ENCODE measurements around the gene MTHFD1L. TPM values are rescaled to one million over a fixed set of nuclear protein-coding genes. Genes with fewer than 3 reads are reported as not detected.
"Not testable (repeated sequence)": the region's sequence is repeated elsewhere in the genome, so short reads cannot be mapped to it uniquely, and the experiment has no call there.

MTHFD1L gene
- total RNA-seq, 1 donor from 2014 or later = 10.4 TPM

- no peaks in the 10 kb centered on the region for H3K27me3 ChIP-seq
- no peak for TF ChIP-seq CTCF (IDR thresholded peaks at IDR 0.05)
- no peaks in the 10 kb centered on the region for H3K9me3 ChIP-seq
- H3K4me1 ChIP-seq = no peaks in the 10 kb centered on the region
- intact Hi-C loops (cut with DNase I) = no loop called here
- H3K27ac ChIP-seq = no peak overlapping the region
- H3K36me3 ChIP-seq = no peaks in the 10 kb centered on the region
- DNase-seq (ENCODE audit: low spot score in 2 of 2) = no peak
- H3K4me3 ChIP-seq = no peak overlapping the region
Observed at GRCh38 chr6:151113641-151114040, 248.1 kb downstream of the MTHFD1L start.

- intact Hi-C loops (cut with DNase I) = no loop called here
- Histone ChIP-seq H3K27ac (no peak overlapping the region), H3K27me3 (no peaks in the 10 kb centered on the region), H3K36me3 (no peaks in the 10 kb centered on the region), H3K4me1 (no peaks in the 10 kb centered on the region), H3K9me3 (no peaks in the 10 kb centered on the region), H3K4me3 (no peak overlapping the region)
- no peak for TF ChIP-seq CTCF (IDR thresholded peaks at IDR 0.05)
- no peak for DNase-seq (ENCODE audit: low spot score in 2 of 2)
Observed at GRCh38 chr6:151118461-151119123, 253.1 kb downstream of the MTHFD1L start.

- H3K36me3 ChIP-seq = no peaks in the 10 kb centered on the region
- no peak for DNase-seq (ENCODE audit: low spot score in 2 of 2)
- no peaks in the 10 kb centered on the region for H3K27me3 ChIP-seq
- intact Hi-C loops (cut with DNase I) = no loop called here
- no peak overlapping the region for H3K27ac ChIP-seq
- no peaks in the 10 kb centered on the region for H3K4me1 ChIP-seq
- no peaks in the 10 kb centered on the region for H3K9me3 ChIP-seq
- no peak for TF ChIP-seq CTCF (IDR thresholded peaks at IDR 0.05)
- H3K4me3 ChIP-seq = no peak overlapping the region
Observed at GRCh38 chr6:151119823-151120524, 254.5 kb downstream of the MTHFD1L start.

GRCh38 chr6:151121900-151122299 lies 256.4 kb downstream of the MTHFD1L start:
- H3K4me1 ChIP-seq = no peaks in the 10 kb centered on the region
- H3K27ac ChIP-seq = no peak overlapping the region
- intact Hi-C loops (cut with DNase I) = no loop called here
- no peaks in the 10 kb centered on the region for H3K36me3 ChIP-seq
- DNase-seq (ENCODE audit: low spot score in 2 of 2) = no peak
- no peaks in the 10 kb centered on the region for H3K9me3 ChIP-seq
- H3K27me3 ChIP-seq = no peaks in the 10 kb centered on the region
- TF ChIP-seq CTCF (IDR thresholded peaks at IDR 0.05) = no peak
- no peak overlapping the region for H3K4me3 ChIP-seq

GRCh38 chr6:151123641-151124040 lies 258.1 kb downstream of the MTHFD1L start:
- not testable (repeated sequence) for H3K4me1 ChIP-seq, H3K27ac ChIP-seq

GRCh38 chr6:151125242-151125641 lies 259.7 kb downstream of the MTHFD1L start:
- H3K27ac ChIP-seq; H3K27me3 ChIP-seq; H3K4me1 ChIP-seq; intact Hi-C loops (cut with DNase I); H3K9me3 ChIP-seq; H3K4me3 ChIP-seq; DNase-seq (ENCODE audit: low spot score in 2 of 2); H3K36me3 ChIP-seq: not testable (repeated sequence)

More at GRCh38 chr6:151123641-151124040, 258.1 kb downstream of the MTHFD1L start:
- H3K27me3 ChIP-seq; H3K4me3 ChIP-seq; DNase-seq (ENCODE audit: low spot score in 2 of 2); H3K36me3 ChIP-seq; H3K9me3 ChIP-seq; intact Hi-C loops (cut with DNase I): not testable (repeated sequence)

- intact Hi-C loops (cut with DNase I); DNase-seq (ENCODE audit: low spot score in 2 of 2); H3K4me1 ChIP-seq; H3K36me3 ChIP-seq; H3K27me3 ChIP-seq; H3K4me3 ChIP-seq; H3K27ac ChIP-seq; H3K9me3 ChIP-seq: not testable (repeated sequence)
Observed at GRCh38 chr6:151125651-151126416, 260.3 kb downstream of the MTHFD1L start.

GRCh38 chr6:151126417-151126724 lies 260.9 kb downstream of the MTHFD1L start:
- intact Hi-C loops (cut with DNase I); H3K9me3 ChIP-seq; H3K4me1 ChIP-seq; H3K27ac ChIP-seq; H3K27me3 ChIP-seq; H3K4me3 ChIP-seq; DNase-seq (ENCODE audit: low spot score in 2 of 2); H3K36me3 ChIP-seq: not testable (repeated sequence)

GRCh38 chr6:151127133-151127798 lies 261.8 kb downstream of the MTHFD1L start:
- H3K27me3 ChIP-seq; intact Hi-C loops (cut with DNase I); DNase-seq (ENCODE audit: low spot score in 2 of 2); H3K27ac ChIP-seq; H3K4me3 ChIP-seq; H3K4me1 ChIP-seq; H3K36me3 ChIP-seq; H3K9me3 ChIP-seq: not testable (repeated sequence)
